ENCODE results near the gene HNRNPA1.

The HNRNPA1 gene

DNA sequence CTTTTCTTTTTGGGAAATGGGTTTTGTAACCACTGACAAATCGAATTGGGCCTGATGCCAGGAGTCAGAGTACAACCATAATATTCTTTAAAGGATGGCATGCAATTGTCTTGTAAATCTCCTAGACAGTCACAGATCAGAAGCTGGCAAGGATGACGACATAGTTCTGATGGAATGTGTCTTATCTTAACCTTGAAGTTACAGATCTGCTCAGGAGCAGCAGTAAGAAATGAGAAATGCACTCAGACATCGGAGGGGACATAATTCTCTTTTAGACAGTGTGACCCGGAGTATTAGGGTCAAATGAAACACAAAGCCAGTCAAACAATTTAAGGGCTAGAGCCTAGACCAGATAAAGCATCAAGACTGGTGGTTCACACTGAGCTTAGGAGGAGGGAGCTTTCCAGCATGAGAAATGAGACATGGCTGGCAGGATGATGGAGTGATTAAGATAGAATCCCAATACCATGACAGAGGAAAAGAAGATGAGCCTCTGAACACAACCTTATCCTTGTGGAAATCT is 18.1 kb upstream of the HNRNPA1 start (continued):
- TF ChIP-seq, protein P1, sequence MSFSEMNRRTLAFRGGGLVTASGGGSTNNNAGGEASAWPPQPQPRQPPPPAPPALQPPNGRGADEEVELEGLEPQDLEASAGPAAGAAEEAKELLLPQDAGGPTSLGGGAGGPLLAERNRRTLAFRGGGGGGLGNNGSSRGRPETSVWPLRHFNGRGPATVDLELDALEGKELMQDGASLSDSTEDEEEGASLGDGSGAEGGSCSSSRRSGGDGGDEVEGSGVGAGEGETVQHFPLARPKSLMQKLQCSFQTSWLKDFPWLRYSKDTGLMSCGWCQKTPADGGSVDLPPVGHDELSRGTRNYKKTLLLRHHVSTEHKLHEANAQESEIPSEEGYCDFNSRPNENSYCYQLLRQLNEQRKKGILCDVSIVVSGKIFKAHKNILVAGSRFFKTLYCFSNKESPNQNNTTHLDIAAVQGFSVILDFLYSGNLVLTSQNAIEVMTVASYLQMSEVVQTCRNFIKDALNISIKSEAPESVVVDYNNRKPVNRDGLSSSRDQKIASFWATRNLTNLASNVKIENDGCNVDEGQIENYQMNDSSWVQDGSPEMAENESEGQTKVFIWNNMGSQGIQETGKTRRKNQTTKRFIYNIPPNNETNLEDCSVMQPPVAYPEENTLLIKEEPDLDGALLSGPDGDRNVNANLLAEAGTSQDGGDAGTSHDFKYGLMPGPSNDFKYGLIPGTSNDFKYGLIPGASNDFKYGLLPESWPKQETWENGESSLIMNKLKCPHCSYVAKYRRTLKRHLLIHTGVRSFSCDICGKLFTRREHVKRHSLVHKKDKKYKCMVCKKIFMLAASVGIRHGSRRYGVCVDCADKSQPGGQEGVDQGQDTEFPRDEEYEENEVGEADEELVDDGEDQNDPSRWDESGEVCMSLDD (tag by site-specific recombination; IDR thresholded peaks at IDR 0.05): no peak
- TF ChIP-seq ZNF830 (tag by site-specific recombination; IDR thresholded peaks at IDR 0.05; ENCODE audit: low read depth) (no peak), ZFP69B (tag by site-specific recombination; IDR thresholded peaks at IDR 0.05) (peak; percentile 55; the same call in 1 of the 2 replicates), ZNF600 (tag by site-specific recombination; IDR thresholded peaks at IDR 0.05) (no peak), PRDM6 (tag by site-specific recombination; IDR thresholded peaks at IDR 0.05) (peak; percentile 82), ZNF670 (tag by site-specific recombination; IDR thresholded peaks at IDR 0.05; ENCODE audit: low read depth) (no peak), ZXDB (tag by site-specific recombination; IDR thresholded peaks at IDR 0.05) (peak; percentile 88), ZNF2 (tag by site-specific recombination; IDR thresholded peaks at IDR 0.05) (no peak), ZBTB49 (tag by site-specific recombination; IDR thresholded peaks at IDR 0.05; ENCODE audit: low read depth) (no peak), ZSCAN30 (tag by site-specific recombination; IDR thresholded peaks at IDR 0.05) (peak; percentile 79; the same call in 1 of the 2 replicates), ZNF558 (tag by site-specific recombination; IDR thresholded peaks at IDR 0.05) (0 out of 2 replicates have a peak, but pooled peaks have one; percentile 45), ZNF138 (tag by site-specific recombination; IDR thresholded peaks at IDR 0.05; ENCODE audit: borderline replicate concordance) (no peak), PRDM2 (tag by site-specific recombination; IDR thresholded peaks at IDR 0.05; ENCODE audit: borderline replicate concordance) (no peak), ZBTB1 (tag by site-specific recombination; IDR thresholded peaks at IDR 0.05) (no peak), ZNF777 (tag by site-specific recombination; IDR thresholded peaks at IDR 0.05; ENCODE audit: borderline replicate concordance) (no peak), ZNF768 (tag by site-specific recombination; IDR thresholded peaks at IDR 0.05) (no peak), ZNF10 (tag by site-specific recombination; IDR thresholded peaks at IDR 0.05) (peak; percentile 76; the same call in 1 of the 2 replicates), KLF7 (tag by site-specific recombination; IDR thresholded peaks at IDR 0.05; ENCODE audit: borderline replicate concordance) (no peak), SCRT2 (tag by site-specific recombination; IDR thresholded peaks at IDR 0.05) (no peak), HIC1 (tag by site-specific recombination; IDR thresholded peaks at IDR 0.05) (0 out of 2 replicates have a peak, but pooled peaks have one; percentile 34), ZNF48 (tag by site-specific recombination; IDR thresholded peaks at IDR 0.05) (no peak), ZNF362 (tag by site-specific recombination; IDR thresholded peaks at IDR 0.05) (no peak), GLI2 (tag by site-specific recombination; IDR thresholded peaks at IDR 0.05; ENCODE audit: borderline replicate concordance, low read depth) (0 out of 2 replicates have a peak, but pooled peaks have one; percentile 10), ZNF423 (tag by site-specific recombination; IDR thresholded peaks at IDR 0.05) (no peak)

Measured in HEK293 (cell line).